DOHH2 (cell line): ENCODE measurements around the gene SCN11A.

Experiments
- H3F3A ChIP-seq: fragments of 200-600 bp; sonication (generic), shearing (Covaris generic); 2 replicates; pipeline ENCODE4 v1.6.0; 2016; ENCODE audit warnings: antibody characterized with exemption, mild to moderate bottlenecking; ENCODE audit not compliant: control insufficient read depth, insufficient read depth
- H3K27ac ChIP-seq: fragments of 200-600 bp; sonication (generic); 2 replicates; pipeline ENCODE4 v1.5.1; 2014; ENCODE audit warnings: low read depth, mild to moderate bottlenecking, low read length, moderate library complexity
- H3K27me3 ChIP-seq: fragments of 200-600 bp; sonication (generic); 2 replicates; pipeline ENCODE4 v1.6.1; 2014; ENCODE audit warnings: mild to moderate bottlenecking, low read length, mixed read lengths; ENCODE audit not compliant: control insufficient read depth
- H3K36me3 ChIP-seq: fragments of 200-600 bp; sonication (generic); 2 replicates; pipeline ENCODE4 v1.6.1; 2014; ENCODE audit warnings: mild to moderate bottlenecking, low read length, moderate library complexity, mixed read lengths; ENCODE audit not compliant: control insufficient read depth
- H3K4me1 ChIP-seq: fragments of 200-600 bp; sonication (generic); 2 replicates; pipeline ENCODE4 v1.6.1; 2014; ENCODE audit warnings: mild to moderate bottlenecking, low read length, mixed read lengths; ENCODE audit not compliant: control insufficient read depth
- H3K4me2 ChIP-seq: fragments of 200-600 bp; sonication (generic); 2 replicates; pipeline ENCODE4 v1.6.0; 2014; ENCODE audit warnings: mild to moderate bottlenecking, low read length, moderate library complexity
- H3K4me3 ChIP-seq: fragments of 200-600 bp; sonication (generic); 2 replicates; pipeline ENCODE4 v1.5.1; 2014; ENCODE audit warnings: mild to moderate bottlenecking, low read length, mixed read lengths
- H3K79me2 ChIP-seq: fragments of 200-600 bp; sonication (generic); 2 replicates; pipeline ENCODE4 v1.6.1; 2014; ENCODE audit warnings: mild to moderate bottlenecking, low read length, mixed read lengths; ENCODE audit not compliant: control insufficient read depth
- H3K9me2 ChIP-seq: fragments of 200-600 bp; sonication (generic); replicated peaks from 2 replicates; pipeline ENCODE4 v1.6.1; 2014; ENCODE audit warnings: mild to moderate bottlenecking, low read length, mixed read lengths; ENCODE audit not compliant: control insufficient read depth
- H3K9me3 ChIP-seq: fragments of 200-600 bp; sonication (generic); 2 replicates; pipeline ENCODE4 v1.6.1; 2014; ENCODE audit warnings: antibody characterized with exemption, low read length, mixed read lengths; ENCODE audit not compliant: control insufficient read depth, insufficient read depth
- H4K20me1 ChIP-seq: fragments of 200-600 bp; sonication (generic); 2 replicates; pipeline ENCODE4 v1.6.0; 2014; ENCODE audit warnings: low read depth, mild to moderate bottlenecking, antibody characterized with exemption, low read length, moderate library complexity; ENCODE audit not compliant: control insufficient read depth, insufficient read depth
- CTCF ChIP-seq: fragments of 200-600 bp; sonication (generic); IDR thresholded peaks from one replicate; pipeline ENCODE4 v1.5.1; 2014; ENCODE audit warnings: antibody characterized with exemption, mild to moderate bottlenecking, low read depth, low read length; ENCODE audit not compliant: poor library complexity, severe bottlenecking
- EZH2phosphoT487 ChIP-seq: fragments of 200-600 bp; sonication (generic); IDR thresholded peaks from 2 replicates; pipeline ENCODE4 v1.6.1; 2017; ENCODE audit warnings: borderline replicate concordance, mild to moderate bottlenecking, antibody characterized with exemption, low read length, moderate library complexity, mixed read lengths

SCN11A gene

GRCh38 chr3:39080026-39080425 is 28.3 kb upstream of the SCN11A start:
- Histone ChIP-seq H3K4me3 (no peak overlapping the region), H3K27me3 (no peaks in the 10 kb centered on the region), H3K27ac (no peak overlapping the region), H3K4me1 (no peaks in the 10 kb centered on the region), H3F3A (no peaks in the 10 kb centered on the region), H3K4me2 (no peak overlapping the region), H3K9me2 (no peaks in the 10 kb centered on the region), H3K79me2 (no peaks in the 10 kb centered on the region), H3K36me3 (peaks cover 28% of the 10 kb centered on the region), H3K9me3 (no peaks in the 10 kb centered on the region), H4K20me1 (no peaks in the 10 kb centered on the region)
- no peak for TF ChIP-seq CTCF
- TF ChIP-seq EZH2phosphoT487 = no peak

DNA sequence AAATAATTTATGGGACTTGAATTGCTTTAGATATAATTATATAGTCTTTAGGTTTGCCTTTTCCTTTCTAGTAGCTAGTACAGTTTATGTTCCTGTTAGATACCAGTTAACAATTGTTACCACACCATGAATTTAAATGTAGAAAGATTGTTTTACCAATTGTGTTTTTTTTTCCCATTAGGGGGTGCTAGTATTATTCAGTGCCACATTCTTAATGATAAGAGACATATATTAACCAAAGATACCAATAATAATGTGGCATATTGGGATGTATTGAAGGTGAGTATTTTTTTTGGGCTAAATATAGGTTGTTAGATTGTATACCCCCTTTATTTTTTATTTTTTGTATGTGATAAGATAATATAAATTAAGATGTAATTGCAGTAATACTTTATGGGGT is 27.8 kb upstream of the SCN11A start:
- Histone ChIP-seq H4K20me1 (no peaks in the 10 kb centered on the region), H3K79me2 (no peaks in the 10 kb centered on the region), H3K4me2 (no peak overlapping the region), H3K9me3 (no peaks in the 10 kb centered on the region), H3F3A (no peaks in the 10 kb centered on the region), H3K27ac (no peak overlapping the region), H3K4me1 (no peaks in the 10 kb centered on the region), H3K4me3 (no peak overlapping the region), H3K27me3 (no peaks in the 10 kb centered on the region), H3K36me3 (peaks cover 29% of the 10 kb centered on the region), H3K9me2 (no peaks in the 10 kb centered on the region)
- TF ChIP-seq EZH2phosphoT487 (no peak), CTCF (peak; percentile 34)

DNA sequence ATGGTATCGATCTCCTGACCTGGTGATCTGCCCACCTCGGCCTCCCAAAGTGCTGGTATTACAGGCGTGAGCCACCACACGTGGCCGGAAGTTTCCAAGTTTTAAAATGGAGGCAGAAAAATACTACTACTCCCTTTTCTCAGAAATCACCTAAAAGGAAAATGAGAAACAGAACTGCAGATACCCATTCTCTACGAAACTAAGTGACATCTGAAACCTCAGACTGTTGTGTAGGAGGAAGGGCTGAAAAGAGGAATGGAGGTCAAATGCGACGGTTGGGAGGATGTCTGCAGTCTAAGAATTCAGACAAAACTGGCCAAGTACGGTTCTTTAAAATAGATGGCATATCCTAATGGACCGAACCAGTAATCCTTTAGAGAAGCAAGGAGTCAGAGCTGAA is 24.2 kb upstream of the SCN11A start:
- peaks cover 45% of the 10 kb centered on the region for H3K36me3 ChIP-seq

More for the DNA sequence above, 24.2 kb upstream of the SCN11A start:
- Histone ChIP-seq H3K9me2 (no peaks in the 10 kb centered on the region), H3K4me2 (no peak overlapping the region), H3K4me3 (no peak overlapping the region), H3K9me3 (no peaks in the 10 kb centered on the region), H3F3A (no peaks in the 10 kb centered on the region), H3K4me1 (no peaks in the 10 kb centered on the region), H3K79me2 (no peaks in the 10 kb centered on the region), H3K27me3 (no peaks in the 10 kb centered on the region), H4K20me1 (no peaks in the 10 kb centered on the region), H3K27ac (no peak overlapping the region)
- TF ChIP-seq EZH2phosphoT487 (no peak), CTCF (no peak)
